Measurements from ENCODE around the gene VAC14. TPM values are rescaled to one million over a fixed set of nuclear protein-coding genes. Genes with fewer than 3 reads are reported as not detected.

The VAC14 gene
- total and polyA plus RNA-seq, 2 experiments from 2014 or later: 42.3 to 77.7 TPM

DNA sequence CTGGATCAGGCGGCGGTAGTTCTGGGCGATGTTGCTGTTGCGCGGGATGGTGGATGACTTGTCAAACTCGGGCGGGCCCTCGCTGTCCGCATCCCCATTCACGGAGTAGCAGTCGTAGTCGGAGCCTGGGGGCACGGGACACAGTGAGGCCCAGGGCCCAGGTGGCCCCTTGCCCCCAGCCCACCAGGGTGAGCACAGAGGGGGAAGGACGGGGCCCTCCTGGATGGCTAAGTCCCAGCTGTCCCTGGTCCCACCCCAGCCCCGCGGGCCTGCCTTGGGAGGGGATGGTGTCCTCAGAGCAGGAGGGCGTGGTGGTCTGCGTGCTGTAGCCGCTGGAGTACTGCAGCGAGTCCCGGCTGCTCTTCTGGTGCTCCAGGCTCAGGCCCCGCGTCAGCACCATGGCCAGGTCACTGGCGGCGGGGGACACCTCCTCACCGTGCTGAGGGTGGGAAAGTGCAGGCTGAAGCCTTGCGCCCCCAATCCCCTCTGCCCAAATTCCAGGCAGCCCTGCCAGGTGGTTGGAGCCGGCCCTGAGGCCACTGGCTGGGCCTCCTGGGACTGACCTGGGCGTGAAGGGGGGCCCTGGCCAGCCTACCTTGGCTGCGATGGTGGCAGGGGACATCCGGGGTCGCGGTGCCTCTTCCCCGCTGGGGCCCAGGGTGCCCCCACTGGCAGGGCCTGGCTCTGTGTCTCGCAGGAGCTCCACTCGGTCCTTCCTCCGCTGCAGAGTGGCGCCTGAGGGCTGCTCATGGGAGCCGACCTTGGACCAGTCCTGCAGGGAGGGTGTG is 136.4 kb downstream of the VAC14 start:
- 0 out of 2 replicates have a peak, but pooled peaks cover 8% of the 10 kb centered on the region for H3F3A ChIP-seq (replicated peaks; ENCODE audit: low read depth)
- H3K36me3 ChIP-seq (ENCODE audit: insufficient read depth): no peaks in the 10 kb centered on the region; the same call in 1 of the 2 replicates
- Mint-ChIP-seq H3K27me3 (ENCODE audit: insufficient read depth, low read depth, poor library complexity) (peaks cover 5% of the 10 kb centered on the region), H3K4me1 (peaks cover 20% of the 10 kb centered on the region), H3K9me3 (peaks cover 12% of the 10 kb centered on the region; the same call in 2 of the 3 replicates), H3K36me3 (ENCODE audit: low read depth) (peaks cover 38% of the 10 kb centered on the region), H3K4me3 (no peak overlapping the region), H3K27ac (no peak overlapping the region)
- TF ChIP-seq ZNF462 (CRISPR knock-in tag; IDR thresholded peaks at IDR 0.05): no peak
- TF ChIP-seq REST (IDR thresholded peaks at IDR 0.05; ENCODE audit: unreplicated experiment): peak; percentile 75
- TF ChIP-seq ETS1 (IDR thresholded peaks at IDR 0.05): no peak
- TF ChIP-seq NANOG (IDR thresholded peaks at IDR 0.05; ENCODE audit: borderline replicate concordance): no peak
- TF ChIP-seq, protein P1, sequence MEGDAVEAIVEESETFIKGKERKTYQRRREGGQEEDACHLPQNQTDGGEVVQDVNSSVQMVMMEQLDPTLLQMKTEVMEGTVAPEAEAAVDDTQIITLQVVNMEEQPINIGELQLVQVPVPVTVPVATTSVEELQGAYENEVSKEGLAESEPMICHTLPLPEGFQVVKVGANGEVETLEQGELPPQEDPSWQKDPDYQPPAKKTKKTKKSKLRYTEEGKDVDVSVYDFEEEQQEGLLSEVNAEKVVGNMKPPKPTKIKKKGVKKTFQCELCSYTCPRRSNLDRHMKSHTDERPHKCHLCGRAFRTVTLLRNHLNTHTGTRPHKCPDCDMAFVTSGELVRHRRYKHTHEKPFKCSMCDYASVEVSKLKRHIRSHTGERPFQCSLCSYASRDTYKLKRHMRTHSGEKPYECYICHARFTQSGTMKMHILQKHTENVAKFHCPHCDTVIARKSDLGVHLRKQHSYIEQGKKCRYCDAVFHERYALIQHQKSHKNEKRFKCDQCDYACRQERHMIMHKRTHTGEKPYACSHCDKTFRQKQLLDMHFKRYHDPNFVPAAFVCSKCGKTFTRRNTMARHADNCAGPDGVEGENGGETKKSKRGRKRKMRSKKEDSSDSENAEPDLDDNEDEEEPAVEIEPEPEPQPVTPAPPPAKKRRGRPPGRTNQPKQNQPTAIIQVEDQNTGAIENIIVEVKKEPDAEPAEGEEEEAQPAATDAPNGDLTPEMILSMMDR (conservative IDR thresholded peaks at IDR 0.05; ENCODE audit: low read depth in 2 of 2): no peak
- TF ChIP-seq JUNB (IDR thresholded peaks at IDR 0.05; ENCODE audit: unreplicated experiment): no peak
- no peak overlapping the region for H3K27ac ChIP-seq (ENCODE audit: low read depth)
- H4K20me1 ChIP-seq (replicated peaks; ENCODE audit: insufficient read depth): no peaks in the 10 kb centered on the region; the same call in 1 of the 2 replicates
- H3K9me2 ChIP-seq (ENCODE audit: insufficient read depth): no peaks in the 10 kb centered on the region
- no peaks in the 10 kb centered on the region for H3K27me3 ChIP-seq (ENCODE audit: insufficient read depth)
- DNase-seq (ENCODE audit: low spot score) (peak; percentile 50), ATAC-seq (peak; percentile 36)
- H3K4me3 ChIP-seq: no peak overlapping the region
- H3K4me1 ChIP-seq (ENCODE audit: insufficient read depth): peaks cover 10% of the 10 kb centered on the region
- H3K79me2 ChIP-seq (replicated peaks; ENCODE audit: insufficient read depth): no peaks in the 10 kb centered on the region
- H3K4me2 ChIP-seq: no peak overlapping the region
- H2AFZ ChIP-seq: no peak overlapping the region

Data from GM23338 (cell line).